HG02852 (cell line): ENCODE measurements around the gene ADAMTS15.
"Not testable (repeated sequence)": the region's sequence is repeated elsewhere in the genome, so short reads cannot be mapped to it uniquely, and the experiment has no call there.

Source experiments
- ATAC-seq: cut with Tn5 transposase; IDR thresholded peaks from one replicate; pipeline ENCODE4 v1.9.1; 2021; ENCODE audit warnings: mild to moderate bottlenecking, moderate library complexity; ENCODE audit not compliant: unreplicated experiment

ADAMTS15 gene

GRCh38 chr11:130434521-130435223 lies 13.8 kb upstream of the ADAMTS15 start:
- peak; percentile 86 for ATAC-seq

GRCh38 chr11:130435671-130436070 lies 12.8 kb upstream of the ADAMTS15 start:
- no peak for ATAC-seq

GRCh38 chr11:130436171-130436570 lies 12.3 kb upstream of the ADAMTS15 start:
- no peak for ATAC-seq

- no peak for ATAC-seq
Observed at GRCh38 chr11:130437848-130438247, 10.6 kb upstream of the ADAMTS15 start.

GRCh38 chr11:130438401-130439159 lies 9.9 kb upstream of the ADAMTS15 start:
- ATAC-seq, result not testable (repeated sequence)

GRCh38 chr11:130439160-130439519 lies 9.3 kb upstream of the ADAMTS15 start:
- no peak for ATAC-seq

GRCh38 chr11:130439876-130440275 lies 8.6 kb upstream of the ADAMTS15 start:
- ATAC-seq, result no peak

GRCh38 chr11:130441719-130442118 lies 6.7 kb upstream of the ADAMTS15 start:
- ATAC-seq, result no peak

GRCh38 chr11:130442737-130443136 lies 5.7 kb upstream of the ADAMTS15 start:
- no peak for ATAC-seq

GRCh38 chr11:130445788-130446187 lies 2.7 kb upstream of the ADAMTS15 start:
- no peak for ATAC-seq

- ATAC-seq, result no peak
Observed at GRCh38 chr11:130448039-130448415, 418 bp upstream of the ADAMTS15 start.

GRCh38 chr11:130449310-130449990 lies 1.0 kb downstream of the ADAMTS15 start:
- no peak for ATAC-seq

GRCh38 chr11:130449996-130450769 lies 1.7 kb downstream of the ADAMTS15 start:
- no peak for ATAC-seq

GRCh38 chr11:130451231-130452019 lies 3.0 kb downstream of the ADAMTS15 start:
- no peak for ATAC-seq

GRCh38 chr11:130452176-130452575 lies 3.7 kb downstream of the ADAMTS15 start:
- ATAC-seq, result no peak

- ATAC-seq, result no peak
Observed at GRCh38 chr11:130452940-130453339, 4.5 kb downstream of the ADAMTS15 start.

- no peak for ATAC-seq
Observed at GRCh38 chr11:130454491-130455252, 6.2 kb downstream of the ADAMTS15 start.

- no peak for ATAC-seq
Observed at GRCh38 chr11:130455483-130456127, 7.2 kb downstream of the ADAMTS15 start.

GRCh38 chr11:130456286-130456685 lies 7.8 kb downstream of the ADAMTS15 start:
- no peak for ATAC-seq
